Kidney capillary endothelial cell (primary cell): ENCODE data around the gene ALKBH4.
"Not testable (repeated sequence)": the region's sequence is repeated elsewhere in the genome, so short reads cannot be mapped to it uniquely, and the experiment has no call there.

Experiments
- DNase-seq: peaks from one replicate; pipeline ENCODE4 v3.0.0-alpha.2; 2018; ENCODE audit warnings: low spot score

The ALKBH4 gene, protein sequence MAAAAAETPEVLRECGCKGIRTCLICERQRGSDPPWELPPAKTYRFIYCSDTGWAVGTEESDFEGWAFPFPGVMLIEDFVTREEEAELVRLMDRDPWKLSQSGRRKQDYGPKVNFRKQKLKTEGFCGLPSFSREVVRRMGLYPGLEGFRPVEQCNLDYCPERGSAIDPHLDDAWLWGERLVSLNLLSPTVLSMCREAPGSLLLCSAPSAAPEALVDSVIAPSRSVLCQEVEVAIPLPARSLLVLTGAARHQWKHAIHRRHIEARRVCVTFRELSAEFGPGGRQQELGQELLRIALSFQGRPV

DNA sequence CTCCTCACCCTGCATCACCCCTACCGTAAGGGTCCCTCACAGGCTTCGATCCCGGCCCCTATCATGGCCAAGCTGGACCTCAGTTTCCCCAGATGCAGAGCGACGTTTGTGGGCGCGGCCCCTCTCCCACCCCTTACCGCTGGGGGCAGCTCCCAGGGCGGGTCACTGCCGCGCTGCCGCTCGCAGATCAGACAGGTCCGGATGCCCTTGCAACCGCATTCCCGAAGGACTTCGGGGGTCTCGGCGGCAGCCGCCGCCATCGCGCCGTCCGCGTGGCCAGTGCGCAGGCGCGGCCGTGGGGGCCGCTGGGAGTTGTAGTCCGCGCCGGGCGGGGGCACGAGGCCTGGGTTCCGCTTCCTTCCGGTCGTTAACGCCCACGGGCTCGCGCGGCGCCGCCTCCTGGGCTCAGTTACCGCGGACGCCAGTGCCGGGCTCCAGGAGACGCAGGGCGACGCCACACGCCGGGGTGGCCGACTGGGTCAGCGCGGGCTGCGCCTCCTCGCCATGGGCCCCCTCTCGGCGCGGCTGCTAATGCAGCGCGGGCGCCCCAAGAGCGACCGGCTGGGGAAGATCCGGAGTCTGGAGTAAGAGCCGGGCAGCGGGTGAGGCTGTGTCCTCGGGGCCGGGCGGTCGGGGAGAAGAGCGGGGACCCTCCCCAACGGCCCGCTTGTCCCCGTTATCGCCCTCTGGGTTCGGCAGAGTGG is at the start of gene ALKBH4, which contains the start of gene LRWD1:
TSS of gene ALKBH4 (minus strand) at position 287 of the 704 bp plus-strand sequence. CDS start at position 260, 27 bp downstream.
TSS of gene LRWD1 (plus strand) at position 408 of the 704 bp plus-strand sequence. CDS start at position 505, 97 bp downstream.
- peak; percentile 81 for DNase-seq

- peak; percentile 57 for DNase-seq
Observed at GRCh38 chr7:102512642-102513221, 48.1 kb upstream of the ALKBH4 start.

- not testable (repeated sequence) for DNase-seq
Observed at GRCh38 chr7:102511860-102512522, 47.3 kb upstream of the ALKBH4 start.

- not testable (repeated sequence) for DNase-seq
Observed at GRCh38 chr7:102510575-102510974, 45.9 kb upstream of the ALKBH4 start.

DNA sequence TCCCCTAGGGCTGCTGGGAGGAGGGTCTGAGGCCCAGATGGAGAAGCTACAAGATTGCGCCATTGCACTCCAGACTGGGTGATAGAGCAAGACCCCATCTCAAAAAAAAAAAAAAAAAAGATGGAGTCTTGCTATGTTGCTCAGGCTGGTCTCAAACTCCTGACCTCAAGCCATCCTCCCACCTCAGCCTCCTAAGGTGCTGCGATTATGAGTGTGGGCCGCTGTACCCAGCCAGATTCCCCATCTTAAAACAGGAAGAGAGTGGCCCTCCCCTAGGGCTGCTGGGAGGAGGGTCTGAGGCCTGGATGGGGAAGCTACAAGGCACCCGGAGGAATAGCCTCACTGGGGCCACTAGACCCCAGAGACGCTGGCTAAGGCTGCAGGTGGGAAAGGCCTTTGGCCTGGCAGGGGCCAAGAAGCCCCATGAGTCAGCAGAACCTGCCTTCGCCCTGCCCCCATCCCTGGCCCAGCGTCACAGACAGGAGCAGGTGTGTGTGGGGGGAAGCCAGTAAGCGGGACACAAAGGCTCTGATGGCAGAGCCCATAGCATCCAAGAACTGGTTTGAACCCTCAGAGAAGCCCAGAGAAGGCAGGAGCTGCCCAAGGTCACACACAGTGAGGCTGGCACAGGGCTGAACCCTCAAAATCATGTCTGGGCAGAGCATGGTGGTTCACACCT is 42.9 kb upstream of the ALKBH4 start:
- not testable (repeated sequence) for DNase-seq

DNA sequence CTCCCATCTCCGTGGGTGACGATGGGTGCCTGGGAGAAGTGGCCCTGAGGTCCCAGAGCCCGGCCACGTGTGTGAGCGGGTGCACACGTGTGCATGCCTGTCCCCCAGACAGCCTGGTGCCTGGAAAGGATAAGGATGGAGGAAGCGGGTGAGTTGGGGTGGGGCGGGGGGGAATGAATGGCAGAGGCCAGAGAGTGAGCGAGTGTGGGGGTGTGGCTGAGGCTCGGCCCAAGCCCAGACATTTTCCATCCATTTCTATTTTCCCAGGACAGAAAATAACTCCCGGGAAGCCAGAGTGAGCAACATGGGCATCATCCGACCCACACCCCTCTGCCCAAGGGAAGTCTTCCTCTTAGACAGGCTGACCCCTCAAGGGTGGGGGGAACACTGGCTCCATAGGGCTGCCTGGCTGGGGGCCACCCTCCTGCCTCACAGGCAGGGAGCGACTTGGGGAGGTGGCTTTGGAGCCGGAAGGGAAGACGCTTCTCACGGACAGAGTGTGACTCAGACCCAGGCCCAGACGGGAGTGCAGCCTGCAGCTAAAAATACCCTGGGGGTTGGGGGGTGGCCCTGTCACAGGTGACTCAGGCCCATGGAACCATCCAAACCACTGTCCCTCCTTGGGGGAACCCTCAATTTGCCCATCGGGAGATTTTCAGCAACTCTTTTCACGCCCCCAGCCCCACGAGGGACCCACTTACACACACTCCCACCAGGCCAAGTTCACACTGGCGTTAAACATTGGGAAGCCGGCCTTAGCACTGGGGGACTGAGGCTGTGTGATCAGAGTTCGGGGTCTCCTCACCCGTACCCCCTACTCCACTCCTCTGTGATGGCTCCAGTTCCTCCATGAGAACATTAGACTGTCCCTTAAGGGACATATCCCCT is 40.9 kb upstream of the ALKBH4 start:
- DNase-seq = not testable (repeated sequence)

DNA sequence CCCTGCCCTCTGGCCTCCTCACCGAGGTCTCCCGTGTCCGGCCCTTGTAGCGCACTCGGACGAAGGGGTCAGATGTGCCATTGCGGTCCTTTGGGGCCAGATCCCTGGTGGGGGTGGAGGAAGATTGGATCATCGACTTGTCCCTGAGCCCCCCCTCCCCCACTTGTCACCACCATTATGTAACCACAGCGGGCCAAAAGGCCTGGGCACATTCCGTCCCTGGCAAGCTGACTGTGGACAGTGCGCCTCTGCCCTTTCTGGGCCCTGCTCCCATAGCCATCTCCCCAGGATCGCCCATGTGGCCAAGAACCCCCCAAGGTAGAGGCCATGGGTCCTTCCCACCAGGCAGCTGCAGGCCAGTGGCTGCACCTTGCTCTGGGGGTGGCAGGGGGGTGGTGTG is 38.5 kb upstream of the ALKBH4 start:
- not testable (repeated sequence) for DNase-seq

GRCh38 chr7:102498321-102498720 is 33.7 kb upstream of the ALKBH4 start:
- DNase-seq = not testable (repeated sequence)

GRCh38 chr7:102497308-102497707 is 32.6 kb upstream of the ALKBH4 start:
- not testable (repeated sequence) for DNase-seq

DNA sequence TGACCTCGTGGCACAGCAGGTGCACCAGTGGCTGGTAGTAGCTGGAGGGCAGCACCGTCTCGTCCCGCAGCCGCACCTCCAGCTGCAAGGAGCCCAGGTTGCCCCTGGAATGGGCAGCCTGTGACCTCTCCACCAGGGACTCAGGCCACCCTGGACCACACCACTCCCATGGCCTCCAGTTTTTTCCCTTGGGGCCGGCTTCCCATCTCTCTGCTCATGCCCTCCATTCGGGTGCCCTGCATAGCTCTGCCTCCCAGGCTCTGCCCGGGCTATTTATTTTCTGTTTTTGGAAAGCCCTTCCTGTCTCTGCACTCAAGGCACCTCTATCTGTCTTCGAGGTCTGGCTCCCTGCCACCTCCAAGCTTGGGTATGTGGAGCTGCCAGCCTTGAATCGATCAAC is 32.2 kb upstream of the ALKBH4 start:
- DNase-seq = not testable (repeated sequence)

DNA sequence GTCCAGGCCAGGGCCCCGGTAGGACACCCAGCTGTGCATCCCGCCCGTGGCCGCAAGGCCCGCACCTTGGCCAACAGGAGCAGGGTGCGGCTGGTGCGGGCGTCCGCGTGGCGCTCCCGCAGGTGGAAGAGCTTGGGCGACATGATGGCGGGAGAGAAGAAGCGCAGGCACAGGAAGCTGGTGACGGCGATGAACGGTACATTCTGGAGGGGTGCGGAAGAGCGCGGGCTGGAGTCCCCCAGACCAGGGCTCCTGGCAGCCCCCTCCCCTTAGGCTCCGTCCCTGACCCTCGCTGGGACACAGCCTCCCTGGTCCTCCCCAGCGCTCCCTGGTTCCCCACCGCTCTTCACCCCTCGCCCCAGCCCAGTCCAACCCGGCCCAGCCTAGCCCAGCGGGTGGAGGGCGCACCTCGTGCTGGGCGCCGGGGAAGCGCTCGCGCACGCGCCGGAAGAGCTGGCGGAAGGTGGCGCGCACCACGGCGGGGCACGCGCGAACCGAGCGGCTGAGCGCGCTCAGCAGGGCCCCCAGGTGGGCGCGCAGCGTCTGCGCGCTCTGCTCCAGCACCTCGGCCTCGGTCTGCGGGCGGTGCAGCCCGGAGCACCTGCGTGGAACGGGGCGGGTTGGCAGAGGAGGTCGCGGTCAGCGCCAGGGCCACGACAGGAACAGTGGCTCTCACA is 29.9 kb upstream of the ALKBH4 start:
- DNase-seq = not testable (repeated sequence)

- not testable (repeated sequence) for DNase-seq
Observed at GRCh38 chr7:102494026-102494425, 29.4 kb upstream of the ALKBH4 start.

- not testable (repeated sequence) for DNase-seq
Observed at GRCh38 chr7:102493220-102493935, 28.7 kb upstream of the ALKBH4 start.

DNA sequence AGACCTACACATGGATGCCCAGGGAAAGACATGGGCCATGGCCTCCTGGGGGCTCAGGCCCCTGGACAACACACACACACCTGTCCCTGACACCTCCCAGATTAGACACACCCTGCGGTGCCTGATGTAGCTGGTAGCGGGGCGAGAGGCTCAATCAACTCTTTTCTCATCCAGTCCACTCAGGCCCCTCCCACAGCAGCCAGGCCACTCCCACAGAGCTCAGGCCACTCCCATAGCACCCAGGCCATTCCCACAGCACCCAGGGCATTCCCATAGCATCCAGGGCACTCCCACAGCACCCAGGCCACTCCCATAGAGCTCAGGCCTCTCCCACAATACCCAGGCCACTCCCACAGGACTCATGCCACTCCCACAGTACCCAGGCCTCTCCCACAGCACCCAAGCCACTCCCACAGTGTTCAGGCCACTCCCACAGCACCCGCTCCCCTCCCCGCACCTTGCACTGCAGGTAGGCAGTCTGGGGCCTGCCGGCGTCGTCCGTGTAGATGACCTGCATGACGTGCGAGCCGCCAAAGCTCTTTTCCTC is 25.9 kb upstream of the ALKBH4 start:
- not testable (repeated sequence) for DNase-seq

DNA sequence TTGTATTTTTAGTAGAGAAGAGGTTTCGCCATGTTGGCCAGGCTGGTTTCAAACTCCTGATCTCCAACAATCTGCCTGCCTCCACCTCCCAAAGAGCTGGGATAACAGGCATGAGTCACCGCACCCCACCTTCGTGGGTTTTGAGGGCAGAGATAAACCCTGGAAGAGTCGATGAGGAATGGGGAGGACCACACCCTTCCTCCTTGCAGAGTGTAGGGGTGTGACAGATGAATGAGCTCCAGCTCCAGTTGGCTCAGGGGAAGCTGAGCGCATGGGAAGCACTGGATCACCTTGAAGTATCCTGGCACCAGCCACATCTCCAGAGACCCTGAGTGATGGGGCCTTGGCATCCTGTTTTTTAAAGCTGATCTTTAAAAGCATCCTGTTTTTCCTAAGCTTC is 19.7 kb upstream of the ALKBH4 start:
- DNase-seq = not testable (repeated sequence)

DNA sequence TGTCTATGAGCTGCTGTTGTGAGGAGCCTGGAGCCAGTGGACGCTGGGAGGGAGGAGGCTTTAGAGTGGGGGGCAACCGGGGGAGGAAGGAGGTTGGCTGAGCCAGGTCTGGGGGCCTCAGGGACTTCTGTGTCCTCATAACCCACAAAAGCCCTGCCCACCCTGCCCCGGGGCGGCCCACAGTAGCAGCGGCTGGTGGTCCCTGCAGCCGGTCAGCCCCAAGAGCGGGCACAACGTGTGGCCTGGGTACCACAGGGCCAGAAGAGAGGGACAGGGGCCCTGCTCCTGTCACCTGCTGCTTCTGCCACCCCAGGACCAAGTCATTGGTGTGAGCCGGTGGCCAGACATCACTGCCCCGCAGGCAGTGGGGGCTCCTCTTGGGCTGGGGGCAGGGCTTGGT is 17.3 kb upstream of the ALKBH4 start:
- DNase-seq = not testable (repeated sequence)

DNA sequence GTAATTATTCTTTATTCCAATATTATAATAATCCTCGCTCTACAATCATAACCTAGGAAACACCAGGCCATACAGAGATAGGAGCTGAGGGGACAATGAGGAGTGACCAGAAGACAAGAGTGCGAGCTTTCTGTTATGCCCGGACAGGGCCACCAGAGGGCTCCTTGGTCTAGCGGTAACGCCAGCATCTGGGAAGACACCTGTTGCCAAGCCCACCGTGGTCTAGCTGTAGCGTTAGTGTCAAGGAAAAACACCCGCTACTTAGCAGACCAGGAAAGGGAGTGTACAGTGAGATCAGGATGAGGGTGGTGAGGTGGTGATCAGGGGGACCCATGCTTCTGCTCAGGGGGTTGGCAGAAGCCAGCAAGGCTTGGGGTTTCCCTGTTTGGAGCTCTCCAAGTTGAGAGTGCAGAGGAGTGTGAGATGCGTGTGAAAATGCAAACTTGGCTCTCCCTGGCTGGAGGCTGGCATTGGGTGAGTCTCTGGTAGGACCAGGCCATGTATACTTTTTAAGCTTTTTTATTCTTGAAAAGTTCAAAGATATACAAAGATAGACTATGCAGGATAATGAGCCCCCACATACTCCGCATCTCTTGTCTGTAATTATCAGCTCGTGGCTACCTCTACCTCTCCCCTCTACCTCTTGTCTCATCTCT is 15.4 kb upstream of the ALKBH4 start:
- DNase-seq = not testable (repeated sequence)

DNA sequence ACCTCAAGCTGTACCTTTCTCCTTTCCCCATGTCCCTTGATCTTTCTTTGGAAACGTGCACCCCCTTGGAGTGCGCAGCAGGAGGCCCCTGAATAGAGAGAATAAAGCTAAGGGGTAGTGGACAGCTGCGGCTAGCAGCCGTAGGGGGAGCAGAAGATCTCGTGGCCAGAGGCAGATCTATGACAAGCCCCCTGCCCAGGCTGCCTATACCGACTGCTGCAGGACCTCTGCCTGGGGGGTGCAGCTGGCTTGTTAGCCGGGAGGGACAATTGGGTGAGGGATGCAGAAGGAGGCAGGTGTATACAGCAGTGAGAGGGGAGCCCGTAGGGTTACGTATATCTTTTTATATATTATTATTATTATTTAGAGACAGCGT is 14.5 kb upstream of the ALKBH4 start:
- not testable (repeated sequence) for DNase-seq
